Measurements from ENCODE around the gene CRYBA4. TPM values are rescaled to one million over a fixed set of nuclear protein-coding genes. Genes with fewer than 3 reads are reported as not detected.

Gene CRYBA4
- total and polyA plus RNA-seq, 2 of the 13 experiments (the other 11 are each of a cell fraction or from before 2014, with no cell fraction given), result not detected

GRCh38 chr22:26665813-26666231 lies 44.1 kb downstream of the CRYBA4 start:
- intact Hi-C loops (cut with micrococcal nuclease; ENCODE audit: unreplicated experiment) (loop anchor here (5.0 kb wide), 1 partner anchor 304 kb away; no protein-coding TSS in a partner anchor), in situ Hi-C loops (cut with HindIII; ENCODE audit: extremely low pct_ligation_motif_present, low pct_unique_long_range_greater_than_20kb) (no loop called here)
- no peak for FAIRE-seq
- H3K36me3 ChIP-seq (replicated peaks in 1 of 2; ENCODE audit: control insufficient read depth in 1 of 2, insufficient read depth in 2 of 2, low read length in 2 of 2), result no peaks in the 10 kb centered on the region
- peaks cover 0 to 33% of the 10 kb centered on the region in 2 experiments; a peak in 2 of 5 replicates for H3K27me3 ChIP-seq (ENCODE audit: control insufficient read depth in 1 of 2, insufficient read depth in 2 of 2, low read length in 2 of 2)
- H3K4me3 ChIP-seq (replicated peaks in 1 of 3; ENCODE audit: insufficient read depth in 1 of 3, low read depth in 2 of 3, low read length in 3 of 3), result no peak overlapping the region
- H3K4me2 ChIP-seq (ENCODE audit: low read depth, low read length), result no peak overlapping the region
- H4K20me1 ChIP-seq (ENCODE audit: insufficient read depth, low read length), result no peaks in the 10 kb centered on the region
- no peaks in the 10 kb centered on the region for H3K4me1 ChIP-seq (ENCODE audit: insufficient read depth, low read length)
- DNase-seq (ENCODE audit: low spot score), result no peak
- no TSS peak for BruUV-seq (replicated peaks)
- H3K79me2 ChIP-seq (ENCODE audit: insufficient read depth, low read length), result no peaks in the 10 kb centered on the region
- H3K9me3 ChIP-seq (ENCODE audit: low read length), result no peaks in the 10 kb centered on the region
- WGBS (ENCODE audit: low lambda C conversion rate), result 5% methylated on average over 4 of the region's 4 CpGs
- no peak overlapping the region for H3K9ac ChIP-seq (ENCODE audit: insufficient read depth, low read depth, low read length)
- H2AFZ ChIP-seq (ENCODE audit: low read length), result no peak overlapping the region
- H3K27ac ChIP-seq (ENCODE audit: extremely low read length, insufficient read depth, low read length), result no peak overlapping the region
- CTCF ChIA-PET (ENCODE audit: low intra/inter-chr PET ratio, low total read pairs), result interaction anchor here (1.3 kb wide), 1 partner anchor 301 kb away, joined by 4 read pairs; no protein-coding TSS in a partner anchor
- no peak for ATAC-seq
- POLR2A ChIA-PET, result no interaction called here
- no peak for TF ChIP-seq SNRNP70 (IDR thresholded peaks at IDR 0.05; ENCODE audit: low read depth, low read length)
- no peak for TF ChIP-seq ZNF615 (CRISPR knock-in tag; IDR thresholded peaks at IDR 0.05; ENCODE audit: borderline replicate concordance)
- TF ChIP-seq GPN1 (CRISPR knock-in tag; IDR thresholded peaks at IDR 0.05; ENCODE audit: borderline replicate concordance), result no peak
- no peak for TF ChIP-seq ZNF33B (CRISPR knock-in tag; IDR thresholded peaks at IDR 0.05)
- no peak for TF ChIP-seq HBP1 (CRISPR knock-in tag; IDR thresholded peaks at IDR 0.05; ENCODE audit: low read depth)
- TF ChIP-seq CTCF (CRISPR knock-in tag; IDR thresholded peaks at IDR 0.05), result no peak
- no peak for TF ChIP-seq NR2C2 (CRISPR knock-in tag; IDR thresholded peaks at IDR 0.05; ENCODE audit: borderline replicate concordance)
- TF ChIP-seq ZBTB37 (CRISPR knock-in tag; IDR thresholded peaks at IDR 0.05), result no peak
- TF ChIP-seq ZNF781 (CRISPR knock-in tag; IDR thresholded peaks at IDR 0.05; ENCODE audit: borderline replicate concordance, not compliant biosample characterization), result no peak
- TF ChIP-seq SPEN (CRISPR knock-in tag; IDR thresholded peaks at IDR 0.05; ENCODE audit: low read depth), result no peak
- no peak for TF ChIP-seq ZC3H4 (CRISPR knock-in tag; IDR thresholded peaks at IDR 0.05; ENCODE audit: borderline replicate concordance)
- TF ChIP-seq BHLHE40 (IDR thresholded peaks at IDR 0.05; ENCODE audit: low read length), result no peak
- no peak for TF ChIP-seq ZFYVE20 (CRISPR knock-in tag; IDR thresholded peaks at IDR 0.05; ENCODE audit: borderline replicate concordance, low read depth)
- TF ChIP-seq U2AF1 (optimal IDR thresholded peaks at IDR 0.05; ENCODE audit: low read depth, low read length), result no peak
- no peak for TF ChIP-seq SMARCE1 (IDR thresholded peaks at IDR 0.05; ENCODE audit: borderline replicate concordance)
- no peak for TF ChIP-seq GTF3A (CRISPR knock-in tag; conservative IDR thresholded peaks at IDR 0.05)
- no peak for TF ChIP-seq ZNF737 (CRISPR knock-in tag; IDR thresholded peaks at IDR 0.05; ENCODE audit: borderline replicate concordance)
